Measurements from ENCODE around the gene TTC34. TPM values are rescaled to one million over a fixed set of nuclear protein-coding genes. Genes with fewer than 3 reads are reported as not detected.
"Not testable (repeated sequence)": the region's sequence is repeated elsewhere in the genome, so short reads cannot be mapped to it uniquely, and the experiment has no call there.

The TTC34 gene
- total and polyA plus RNA-seq, 3 donors from 2014 or later = 3.0 to 5.2 (median 4.1) TPM

DNA sequence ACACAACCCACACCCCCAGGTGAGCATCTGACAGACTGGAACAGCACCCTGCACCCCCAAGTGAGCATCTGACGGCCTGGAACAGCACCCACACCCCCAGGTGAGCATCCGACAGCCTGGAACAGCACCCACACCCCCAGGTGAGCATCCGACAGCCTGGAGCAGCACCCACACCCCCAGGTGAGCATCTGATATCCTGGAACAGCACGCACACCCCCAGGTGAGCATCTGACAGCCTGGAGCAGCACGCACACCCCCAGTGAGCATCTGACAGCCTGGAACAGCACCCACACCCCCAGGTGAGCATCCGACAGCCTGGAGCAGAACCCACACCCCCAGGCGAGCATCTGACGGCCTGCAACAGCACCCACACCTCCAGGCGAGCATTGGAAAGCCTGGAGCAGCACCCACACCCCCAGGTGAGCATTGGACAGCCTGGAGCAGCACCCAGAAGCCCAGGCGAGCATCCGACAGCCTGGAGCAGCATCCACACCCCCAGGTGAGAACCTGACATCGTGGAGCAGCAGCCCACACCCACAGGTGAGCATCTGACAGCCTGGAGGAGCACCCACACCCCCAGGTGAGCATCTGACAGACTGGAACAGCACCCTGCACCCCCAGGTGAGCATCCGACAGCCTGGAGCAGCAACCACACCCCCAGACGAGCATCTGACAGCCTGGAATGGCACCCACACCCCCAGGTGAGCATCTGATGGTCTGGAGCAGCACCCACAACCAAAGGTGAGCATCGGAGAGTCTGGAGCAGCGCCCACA is 149.2 kb downstream of the TTC34 start:
- H3K27ac ChIP-seq; DNase-seq; H3K4me3 ChIP-seq; H3K9me3 ChIP-seq; H3K36me3 ChIP-seq (ENCODE audit: low read depth, missing control alignments); intact Hi-C loops (cut with DNase I; ENCODE audit: low total_unique reads); H3K4me1 ChIP-seq; H3K27me3 ChIP-seq: not testable (repeated sequence)
- 33 to 45% methylated on average over 16 of the region's 16 CpGs for WGBS, 2 donors

DNA sequence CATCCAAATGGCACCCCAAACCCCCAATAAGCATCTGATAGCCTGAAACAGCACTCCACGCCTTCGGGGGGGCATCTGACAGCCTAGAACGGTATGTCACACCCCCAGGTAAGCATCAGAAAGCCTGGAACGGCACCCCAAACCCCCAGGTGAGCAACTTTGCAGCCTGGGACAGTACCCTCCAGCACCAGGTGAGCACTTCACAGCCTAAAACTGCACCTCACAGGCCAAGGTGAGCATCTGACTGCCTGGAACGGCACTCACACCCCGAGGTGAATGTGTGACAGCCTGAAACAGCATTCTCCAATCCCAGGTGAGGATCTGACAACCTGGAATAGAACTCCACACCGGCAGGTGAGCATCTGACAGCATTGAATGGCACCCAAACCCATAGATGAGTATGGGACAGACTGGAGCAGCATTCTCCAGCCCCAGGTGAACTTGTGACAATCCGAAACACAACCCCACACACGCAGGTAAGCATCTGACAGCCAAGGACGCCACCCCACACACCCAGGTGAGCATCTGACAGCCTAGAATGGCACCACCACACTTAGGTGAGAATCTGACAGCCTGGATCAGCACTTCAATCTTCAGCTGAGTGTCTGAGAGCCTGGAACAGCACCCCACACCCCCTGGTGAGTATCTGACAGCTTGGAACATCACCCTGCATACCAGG is 150.4 kb downstream of the TTC34 start:
- TF ChIP-seq, protein P1, sequence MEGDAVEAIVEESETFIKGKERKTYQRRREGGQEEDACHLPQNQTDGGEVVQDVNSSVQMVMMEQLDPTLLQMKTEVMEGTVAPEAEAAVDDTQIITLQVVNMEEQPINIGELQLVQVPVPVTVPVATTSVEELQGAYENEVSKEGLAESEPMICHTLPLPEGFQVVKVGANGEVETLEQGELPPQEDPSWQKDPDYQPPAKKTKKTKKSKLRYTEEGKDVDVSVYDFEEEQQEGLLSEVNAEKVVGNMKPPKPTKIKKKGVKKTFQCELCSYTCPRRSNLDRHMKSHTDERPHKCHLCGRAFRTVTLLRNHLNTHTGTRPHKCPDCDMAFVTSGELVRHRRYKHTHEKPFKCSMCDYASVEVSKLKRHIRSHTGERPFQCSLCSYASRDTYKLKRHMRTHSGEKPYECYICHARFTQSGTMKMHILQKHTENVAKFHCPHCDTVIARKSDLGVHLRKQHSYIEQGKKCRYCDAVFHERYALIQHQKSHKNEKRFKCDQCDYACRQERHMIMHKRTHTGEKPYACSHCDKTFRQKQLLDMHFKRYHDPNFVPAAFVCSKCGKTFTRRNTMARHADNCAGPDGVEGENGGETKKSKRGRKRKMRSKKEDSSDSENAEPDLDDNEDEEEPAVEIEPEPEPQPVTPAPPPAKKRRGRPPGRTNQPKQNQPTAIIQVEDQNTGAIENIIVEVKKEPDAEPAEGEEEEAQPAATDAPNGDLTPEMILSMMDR (IDR thresholded peaks at IDR 0.05) = no peak
- no peak for TF ChIP-seq POLR2A (IDR thresholded peaks at IDR 0.05)
- H3K36me3 ChIP-seq (ENCODE audit: low read depth, missing control alignments) = no peaks in the 10 kb centered on the region
- DNase-seq = no peak
- 60 to 76% methylated on average over 3 to 10 of the region's 10 CpGs for WGBS, 2 donors
- H3K9me3 ChIP-seq = no peaks in the 10 kb centered on the region
- H3K4me1 ChIP-seq = no peaks in the 10 kb centered on the region
- H3K27me3 ChIP-seq = no peaks in the 10 kb centered on the region
- no peak overlapping the region for H3K4me3 ChIP-seq
- intact Hi-C loops (cut with DNase I; ENCODE audit: low total_unique reads) = no loop called here
- no peak overlapping the region for H3K27ac ChIP-seq

DNA sequence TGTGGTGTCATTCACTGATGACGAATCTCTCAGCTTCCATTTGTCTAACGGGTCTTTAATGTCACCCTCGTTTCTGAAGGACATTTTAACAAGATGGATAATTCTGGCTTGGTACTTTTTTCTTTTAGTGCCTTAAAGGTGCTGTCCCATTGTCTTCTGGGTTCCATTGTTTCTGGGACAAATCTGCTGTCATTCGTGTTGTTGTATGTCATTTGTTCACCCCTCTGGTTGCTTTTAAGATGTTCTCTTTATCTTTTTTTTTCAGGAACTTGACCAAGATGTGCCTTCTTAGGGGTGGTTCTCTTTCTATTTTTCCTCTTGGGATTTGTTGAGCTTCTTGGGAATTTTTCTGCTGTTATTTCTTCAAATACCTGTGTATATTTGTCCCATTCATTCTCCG is 154.7 kb downstream of the TTC34 start:
- intact Hi-C loops (cut with DNase I; ENCODE audit: low total_unique reads) = no loop called here
- H3K4me1 ChIP-seq = peaks cover 13% of the 10 kb centered on the region
- TF ChIP-seq, protein P1 (IDR thresholded peaks at IDR 0.05) = no peak
- TF ChIP-seq POLR2A (IDR thresholded peaks at IDR 0.05) = no peak
- no peak for DNase-seq
- no peaks in the 10 kb centered on the region for H3K9me3 ChIP-seq
- 78 to 79% methylated on average over 5 of the region's 5 CpGs for WGBS, 2 donors
- no peak overlapping the region for H3K4me3 ChIP-seq
- no peaks in the 10 kb centered on the region for H3K36me3 ChIP-seq (ENCODE audit: low read depth, missing control alignments)
- H3K27me3 ChIP-seq = no peaks in the 10 kb centered on the region
- no peak overlapping the region for H3K27ac ChIP-seq

DNA sequence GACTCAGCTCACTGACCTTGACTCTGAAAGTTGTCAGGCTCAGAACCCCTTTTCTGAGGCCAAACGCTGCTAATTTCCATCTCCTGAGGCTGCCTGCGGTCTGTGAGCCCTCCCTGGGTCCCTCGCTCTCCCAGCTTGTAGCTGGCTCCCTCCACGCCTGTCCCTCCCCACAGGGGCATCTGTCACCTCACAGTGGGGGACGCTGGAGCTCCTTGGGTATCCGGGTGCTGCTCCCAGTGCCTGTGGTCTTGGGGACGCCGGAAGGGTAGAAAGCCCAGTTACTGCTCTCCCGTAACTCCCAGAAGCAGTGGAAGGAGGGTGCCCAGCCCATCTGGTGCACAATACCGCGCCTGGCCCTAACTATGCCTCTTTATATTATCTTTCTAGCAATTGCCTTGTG is 155.7 kb downstream of the TTC34 start:
- no peaks in the 10 kb centered on the region for H3K36me3 ChIP-seq (ENCODE audit: low read depth, missing control alignments)

DNA sequence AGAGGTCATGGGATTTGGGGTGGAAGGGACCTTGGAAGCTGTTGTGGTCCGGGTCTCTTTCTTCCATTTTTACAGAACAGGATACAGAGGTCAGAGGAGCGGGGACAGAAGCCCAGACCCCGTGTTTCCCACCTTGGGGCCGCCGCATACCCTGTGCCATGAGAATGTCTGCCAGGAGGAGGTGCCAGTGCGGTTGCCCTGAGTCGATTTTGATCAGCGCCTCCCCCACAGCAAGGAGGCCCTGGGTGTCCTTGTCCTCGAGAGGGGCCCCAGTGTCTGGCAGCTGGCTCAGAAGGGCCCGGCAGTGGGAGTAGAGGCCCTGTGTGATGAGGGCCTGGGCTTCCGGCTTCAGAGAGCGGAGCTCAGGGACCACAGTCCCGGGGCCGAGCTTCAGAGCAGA is 156.3 kb downstream of the TTC34 start:
- Histone ChIP-seq H3K36me3 (ENCODE audit: low read depth, missing control alignments) (no peaks in the 10 kb centered on the region), H3K9me3 (no peaks in the 10 kb centered on the region), H3K27ac (no peak overlapping the region), H3K4me1 (peaks cover 17% of the 10 kb centered on the region), H3K27me3 (no peaks in the 10 kb centered on the region), H3K4me3 (no peak overlapping the region)
- intact Hi-C loops (cut with DNase I; ENCODE audit: low total_unique reads) = no loop called here
- 68 to 74% methylated on average over 11 to 14 of the region's 14 CpGs for WGBS, 2 donors
- DNase-seq = no peak
- TF ChIP-seq POLR2A (IDR thresholded peaks at IDR 0.05) = no peak
- TF ChIP-seq, protein P1 (IDR thresholded peaks at IDR 0.05) = no peak

More for the DNA sequence above, 155.7 kb downstream of the TTC34 start:
- TF ChIP-seq, protein P1 (IDR thresholded peaks at IDR 0.05) = no peak
- no peak for TF ChIP-seq POLR2A (IDR thresholded peaks at IDR 0.05)
- intact Hi-C loops (cut with DNase I; ENCODE audit: low total_unique reads) = no loop called here
- Histone ChIP-seq H3K4me1 (peaks cover 17% of the 10 kb centered on the region), H3K9me3 (no peaks in the 10 kb centered on the region), H3K27me3 (no peaks in the 10 kb centered on the region), H3K27ac (no peak overlapping the region), H3K4me3 (no peak overlapping the region)
- no peak for DNase-seq
- WGBS, 2 donors = 86 to 92% methylated on average over 11 of the region's 11 CpGs
